SK-N-SH (cell line): ENCODE data around the gene UHMK1. TPM values are rescaled to one million over a fixed set of nuclear protein-coding genes. Genes with fewer than 3 reads are reported as not detected.

Experiments
- CTCF ChIA-PET: fragments of 300-600, 350-600 bp; formaldehyde crosslinking; extraction: SDS; loops from one replicate; lab custom pipeline; 2021; lab: Yijun Ruan, JAX
- POLR2A ChIA-PET: fragments of 350-600 bp; sonication (Branson Sonifier 250); formaldehyde crosslinking; extraction: SDS; loops from one replicate; lab custom pipeline; 2020; ENCODE audit warnings: antibody characterized with exemption, inconsistent platforms; lab: Yijun Ruan, JAX
- DNase-seq: peaks from one replicate; pipeline ENCODE4 v3.0.0; 2012
- H2AFZ ChIP-seq: fragments of 200-600 bp; sonication (generic); 2 replicates; pipeline ENCODE4 v1.8.1; 2016; ENCODE audit warnings: antibody characterized with exemption, mild to moderate bottlenecking, low read depth
- H3F3A ChIP-seq: fragments of 200-600 bp; sonication (generic); replicated peaks from 2 replicates; pipeline ENCODE3; 2016; ENCODE audit warnings: antibody characterized with exemption, mild to moderate bottlenecking; ENCODE audit not compliant: insufficient read depth
- H3K27ac ChIP-seq, 2 experiments: fragments of 200-500 bp in 1 of 2; fragments of 200-600 bp in 1 of 2; sonication (Bioruptor generic) in 1 of 2; sonication (generic), shearing (Covaris generic) in 1 of 2; 2 replicates each; pipeline versions ENCODE4 v1.5.1 to v1.6.1; 2014 to 2016; ENCODE audit warnings: low read depth in 2 of 2, inconsistent platforms in 1 of 2, low read length in 1 of 2, mild to moderate bottlenecking in 1 of 2, mixed read lengths in 1 of 2
- H3K27me3 ChIP-seq: fragments of 200-600 bp; sonication (generic), shearing (Covaris generic); 2 replicates; pipeline ENCODE4 v1.6.1; 2016; ENCODE audit warnings: mixed run types; ENCODE audit not compliant: insufficient read depth
- H3K36me3 ChIP-seq, 2 experiments: fragments of 200-500 bp in 1 of 2; fragments of 200-600 bp in 1 of 2; sonication (Bioruptor generic) in 1 of 2; sonication (generic) in 1 of 2; replicated peaks in 1 of 2; 2 replicates each; pipeline versions ENCODE3 to v1.5.1; 2014 to 2016; ENCODE audit warnings: low read length in 1 of 2, mild to moderate bottlenecking in 1 of 2; ENCODE audit not compliant: insufficient read depth in 2 of 2, control insufficient read depth in 1 of 2
- H3K4me1 ChIP-seq, 2 experiments: fragments of 200-500 bp in 1 of 2; fragments of 200-600 bp in 1 of 2; sonication (Bioruptor generic) in 1 of 2; sonication (generic), shearing (Covaris generic) in 1 of 2; 2 replicates each; pipeline versions ENCODE4 v1.5.1 to v1.6.1; 2014 to 2016; ENCODE audit warnings: low read depth in 1 of 2, low read length in 1 of 2, mixed run types in 1 of 2; ENCODE audit not compliant: insufficient read depth in 2 of 2, control insufficient read depth in 1 of 2
- H3K4me2 ChIP-seq: fragments of 200-600 bp; sonication (generic), shearing (Covaris generic); 2 replicates; pipeline ENCODE4 v1.6.1; 2017; ENCODE audit warnings: mixed run types
- H3K4me3 ChIP-seq, 2 experiments: fragments of 200-500 bp in 1 of 2; fragments of 200-600 bp in 1 of 2; sonication (Bioruptor generic) in 1 of 2; sonication (generic), shearing (Covaris generic) in 1 of 2; 2 replicates each; pipeline versions ENCODE4 v1.5.1 to v1.8.1; 2014 to 2016; ENCODE audit warnings: low read depth in 2 of 2, inconsistent platforms in 1 of 2, low read length in 1 of 2, mild to moderate bottlenecking in 1 of 2, mixed read lengths in 1 of 2, moderate library complexity in 1 of 2
- H3K79me2 ChIP-seq: fragments of 200-600 bp; sonication (generic); 2 replicates; pipeline ENCODE4 v1.8.1; 2017; ENCODE audit warnings: mild to moderate bottlenecking; ENCODE audit not compliant: insufficient read depth
- H3K9ac ChIP-seq: fragments of 200-600 bp; sonication (generic); 2 replicates; pipeline ENCODE4 v1.6.1; 2017; ENCODE audit warnings: mixed run types
- H3K9me2 ChIP-seq: fragments of 200-600 bp; sonication (generic); 2 replicates; pipeline ENCODE4 v1.6.1; 2017; ENCODE audit warnings: mixed run types
- H3K9me3 ChIP-seq: fragments of 200-600 bp; sonication (generic); 2 replicates; pipeline ENCODE4 v1.6.1; 2017; ENCODE audit warnings: mixed run types, mild to moderate bottlenecking, moderate library complexity
- H4K20me1 ChIP-seq: fragments of 200-600 bp; sonication (generic); 2 replicates; pipeline ENCODE4 v1.6.1; 2017; ENCODE audit warnings: mild to moderate bottlenecking, mixed run types; ENCODE audit not compliant: insufficient read depth
- CHD2 ChIP-seq: fragments of 150-350 bp; IDR thresholded peaks from 2 replicates; pipeline ENCODE4 v1.6.1; 2018; ENCODE audit warnings: low read length; ENCODE audit not compliant: partially characterized antibody
- ELF1 ChIP-seq: IDR thresholded peaks from 2 replicates; pipeline ENCODE4 v1.4.0; 2012
- EP300 ChIP-seq, 2 experiments: IDR thresholded peaks; 2 replicates each; pipeline versions ENCODE4 v1.4.0 to v1.6.1; 2012; ENCODE audit warnings: borderline replicate concordance in 1 of 2, low read depth in 1 of 2, low read length in 1 of 2
- EZH2phosphoT487 ChIP-seq: fragments of 200-600 bp; sonication (generic); IDR thresholded peaks from 2 replicates; pipeline ENCODE4 v1.6.1; 2017; ENCODE audit warnings: low read depth, mixed run types, mild to moderate bottlenecking, antibody characterized with exemption, moderate library complexity, borderline replicate concordance
- FOXJ3 ChIP-seq: sonication (generic); formaldehyde crosslinking; IDR thresholded peaks from 2 replicates; pipeline ENCODE4 v1.5.1; 2020; ENCODE audit warnings: mild to moderate bottlenecking, missing genetic modification reagents
- MEF2A ChIP-seq: IDR thresholded peaks from 2 replicates; pipeline ENCODE4 v1.4.0; 2012; ENCODE audit warnings: low read depth, borderline replicate concordance
- MXI1 ChIP-seq: IDR thresholded peaks from 2 replicates; pipeline ENCODE4 v1.6.1; 2012; ENCODE audit warnings: mild to moderate bottlenecking, low read depth, low read length, improper control_type of control experiment
- RFX5 ChIP-seq: IDR thresholded peaks from 2 replicates; pipeline ENCODE4 v1.6.1; 2012; ENCODE audit warnings: mild to moderate bottlenecking, improper control_type of control experiment, low read length
- RXRA ChIP-seq: IDR thresholded peaks from 2 replicates; pipeline ENCODE4 v1.4.0; 2012; ENCODE audit warnings: low read depth, mild to moderate bottlenecking, borderline replicate concordance
- YY1 ChIP-seq: IDR thresholded peaks from 2 replicates; pipeline ENCODE4 v1.4.0; 2012; ENCODE audit warnings: low read depth, mild to moderate bottlenecking
- WGBS: methylation state at CpG from one replicate; pipeline ENCODE4 v1.1.6; 2017; ENCODE audit warnings: low lambda C conversion rate; 5-methylcytosine and 5-hydroxymethylcytosine counted together
- polyA plus RNA-seq, 3 experiments: library from polyadenylated mRNA; depleted of rRNA; stranded (reverse); fragments of >200 nt; gene quantifications; 2 replicates each; pipeline ENCODE4 v1.2.3, GENCODE V29; 2012
- TF ChIP-seq, protein P1 (sequence below): IDR thresholded peaks from 2 replicates; pipeline ENCODE4 v1.4.0; 2012; ENCODE audit warnings: low read depth, borderline replicate concordance
- TF ChIP-seq, protein P2 (sequence below): IDR thresholded peaks from 2 replicates; pipeline ENCODE4 v1.6.1; 2012; ENCODE audit warnings: mild to moderate bottlenecking, low read depth, low read length, moderate library complexity

Gene UHMK1
- polyA plus RNA-seq, 1 of the 3 experiments (the other 2 are of a cell fraction) = 7.4 TPM

DNA sequence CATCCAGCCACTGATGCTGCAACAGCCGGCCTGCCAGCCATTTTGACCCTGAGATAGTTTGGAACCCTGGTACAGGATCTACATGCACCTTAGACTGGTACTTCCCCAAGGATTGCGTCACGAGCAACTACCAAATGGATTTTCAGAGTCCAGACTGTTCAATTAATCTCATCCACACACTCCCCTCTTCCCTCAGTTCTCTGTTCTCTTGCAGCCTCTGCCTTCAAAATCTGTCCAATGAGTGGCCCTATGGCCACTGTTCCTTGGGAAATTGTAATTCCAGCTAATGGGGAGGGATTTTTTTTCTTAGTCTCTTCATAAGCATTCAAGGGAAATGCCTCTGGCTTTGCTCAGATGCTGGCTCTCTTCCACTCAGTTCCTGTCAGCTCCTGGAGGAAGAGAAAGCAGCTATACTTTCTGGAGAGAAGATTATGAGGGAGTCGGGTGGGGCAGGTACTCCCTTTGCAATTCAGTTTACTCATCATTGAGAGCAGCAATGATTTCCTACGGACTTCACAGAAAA is 44.1 kb downstream of the UHMK1 start (continued):
- peak; percentile 58; the same call in 1 of the 2 replicates for TF ChIP-seq YY1
- 0 out of 2 replicates have a peak, but pooled peaks have one; percentile 19 for TF ChIP-seq RXRA
- TF ChIP-seq EP300 (IDR thresholded peaks at IDR 0.05; ENCODE audit: borderline replicate concordance in 1 of 2, low read depth in 1 of 2, low read length in 1 of 2) = peak in 1 of 2 experiments; percentile 72; a peak in 1 of 4 replicates
- no peak for TF ChIP-seq CHD2
- TF ChIP-seq EZH2phosphoT487 = no peak
- TF ChIP-seq, protein P1, sequence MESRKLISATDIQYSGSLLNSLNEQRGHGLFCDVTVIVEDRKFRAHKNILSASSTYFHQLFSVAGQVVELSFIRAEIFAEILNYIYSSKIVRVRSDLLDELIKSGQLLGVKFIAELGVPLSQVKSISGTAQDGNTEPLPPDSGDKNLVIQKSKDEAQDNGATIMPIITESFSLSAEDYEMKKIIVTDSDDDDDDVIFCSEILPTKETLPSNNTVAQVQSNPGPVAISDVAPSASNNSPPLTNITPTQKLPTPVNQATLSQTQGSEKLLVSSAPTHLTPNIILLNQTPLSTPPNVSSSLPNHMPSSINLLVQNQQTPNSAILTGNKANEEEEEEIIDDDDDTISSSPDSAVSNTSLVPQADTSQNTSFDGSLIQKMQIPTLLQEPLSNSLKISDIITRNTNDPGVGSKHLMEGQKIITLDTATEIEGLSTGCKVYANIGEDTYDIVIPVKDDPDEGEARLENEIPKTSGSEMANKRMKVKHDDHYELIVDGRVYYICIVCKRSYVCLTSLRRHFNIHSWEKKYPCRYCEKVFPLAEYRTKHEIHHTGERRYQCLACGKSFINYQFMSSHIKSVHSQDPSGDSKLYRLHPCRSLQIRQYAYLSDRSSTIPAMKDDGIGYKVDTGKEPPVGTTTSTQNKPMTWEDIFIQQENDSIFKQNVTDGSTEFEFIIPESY = 0 out of 2 replicates have a peak, but pooled peaks have one; percentile 38
- no peak for TF ChIP-seq MEF2A
- no peak for TF ChIP-seq ELF1
- TF ChIP-seq FOXJ3 = no peak

DNA sequence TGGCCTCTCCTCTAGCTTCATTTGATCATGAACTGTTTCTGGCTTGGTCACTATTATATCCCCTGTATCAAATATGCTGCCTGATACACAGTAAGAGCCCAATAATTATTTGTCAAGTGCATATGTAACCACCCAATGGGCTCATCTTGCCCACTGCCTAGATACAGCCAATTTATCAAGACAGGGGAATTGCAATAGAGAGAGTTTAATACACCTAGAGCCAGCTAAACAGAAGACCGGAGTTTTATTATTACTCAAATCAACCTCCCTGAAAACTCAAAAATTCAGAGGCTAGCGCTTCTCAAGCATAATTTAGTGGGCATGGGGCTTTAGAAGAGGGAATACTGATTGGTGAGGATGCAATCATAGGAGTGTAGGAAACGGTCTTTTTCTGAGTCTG is 45.6 kb downstream of the UHMK1 start:
- no peak overlapping the region for H2AFZ ChIP-seq
- H3K4me1 ChIP-seq = peaks cover 0 to 8% of the 10 kb centered on the region in 2 experiments; a peak in 3 of 4 replicates
- no peak for DNase-seq
- H3K9me3 ChIP-seq = peaks cover 4% of the 10 kb centered on the region; the same call in 1 of the 2 replicates
- ChIA-PET CTCF (no interaction called here), POLR2A (no interaction called here)
- H4K20me1 ChIP-seq = no peaks in the 10 kb centered on the region
- no peak overlapping the region for H3K4me2 ChIP-seq
- H3K36me3 ChIP-seq = peaks cover 0 to 5% of the 10 kb centered on the region in 2 experiments
- no peaks in the 10 kb centered on the region for H3K79me2 ChIP-seq
- H3K9ac ChIP-seq = no peak overlapping the region
- peak overlapping the region in 1 of 2 experiments; percentile 91; a peak in 2 of 4 replicates for H3K27ac ChIP-seq
- H3F3A ChIP-seq = peaks cover 40% of the 10 kb centered on the region
- H3K4me3 ChIP-seq = no peak overlapping the region
- H3K9me2 ChIP-seq = no peaks in the 10 kb centered on the region
- WGBS = 93% methylated on average over 3 of the region's 3 CpGs
- TF ChIP-seq, protein P2, sequence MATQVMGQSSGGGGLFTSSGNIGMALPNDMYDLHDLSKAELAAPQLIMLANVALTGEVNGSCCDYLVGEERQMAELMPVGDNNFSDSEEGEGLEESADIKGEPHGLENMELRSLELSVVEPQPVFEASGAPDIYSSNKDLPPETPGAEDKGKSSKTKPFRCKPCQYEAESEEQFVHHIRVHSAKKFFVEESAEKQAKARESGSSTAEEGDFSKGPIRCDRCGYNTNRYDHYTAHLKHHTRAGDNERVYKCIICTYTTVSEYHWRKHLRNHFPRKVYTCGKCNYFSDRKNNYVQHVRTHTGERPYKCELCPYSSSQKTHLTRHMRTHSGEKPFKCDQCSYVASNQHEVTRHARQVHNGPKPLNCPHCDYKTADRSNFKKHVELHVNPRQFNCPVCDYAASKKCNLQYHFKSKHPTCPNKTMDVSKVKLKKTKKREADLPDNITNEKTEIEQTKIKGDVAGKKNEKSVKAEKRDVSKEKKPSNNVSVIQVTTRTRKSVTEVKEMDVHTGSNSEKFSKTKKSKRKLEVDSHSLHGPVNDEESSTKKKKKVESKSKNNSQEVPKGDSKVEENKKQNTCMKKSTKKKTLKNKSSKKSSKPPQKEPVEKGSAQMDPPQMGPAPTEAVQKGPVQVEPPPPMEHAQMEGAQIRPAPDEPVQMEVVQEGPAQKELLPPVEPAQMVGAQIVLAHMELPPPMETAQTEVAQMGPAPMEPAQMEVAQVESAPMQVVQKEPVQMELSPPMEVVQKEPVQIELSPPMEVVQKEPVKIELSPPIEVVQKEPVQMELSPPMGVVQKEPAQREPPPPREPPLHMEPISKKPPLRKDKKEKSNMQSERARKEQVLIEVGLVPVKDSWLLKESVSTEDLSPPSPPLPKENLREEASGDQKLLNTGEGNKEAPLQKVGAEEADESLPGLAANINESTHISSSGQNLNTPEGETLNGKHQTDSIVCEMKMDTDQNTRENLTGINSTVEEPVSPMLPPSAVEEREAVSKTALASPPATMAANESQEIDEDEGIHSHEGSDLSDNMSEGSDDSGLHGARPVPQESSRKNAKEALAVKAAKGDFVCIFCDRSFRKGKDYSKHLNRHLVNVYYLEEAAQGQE = no peak
- TF ChIP-seq RFX5 (no peak), MXI1 (no peak)
- no peaks in the 10 kb centered on the region for H3K27me3 ChIP-seq
